NCI-H226 (cell line): ENCODE measurements around the gene SIDT1.
"Not testable (repeated sequence)": the region's sequence is repeated elsewhere in the genome, so short reads cannot be mapped to it uniquely, and the experiment has no call there.

ENCODE experiments used
- DNase-seq: peaks from one replicate; pipeline ENCODE4 v3.0.0-alpha.2; 2015

Gene SIDT1

DNA sequence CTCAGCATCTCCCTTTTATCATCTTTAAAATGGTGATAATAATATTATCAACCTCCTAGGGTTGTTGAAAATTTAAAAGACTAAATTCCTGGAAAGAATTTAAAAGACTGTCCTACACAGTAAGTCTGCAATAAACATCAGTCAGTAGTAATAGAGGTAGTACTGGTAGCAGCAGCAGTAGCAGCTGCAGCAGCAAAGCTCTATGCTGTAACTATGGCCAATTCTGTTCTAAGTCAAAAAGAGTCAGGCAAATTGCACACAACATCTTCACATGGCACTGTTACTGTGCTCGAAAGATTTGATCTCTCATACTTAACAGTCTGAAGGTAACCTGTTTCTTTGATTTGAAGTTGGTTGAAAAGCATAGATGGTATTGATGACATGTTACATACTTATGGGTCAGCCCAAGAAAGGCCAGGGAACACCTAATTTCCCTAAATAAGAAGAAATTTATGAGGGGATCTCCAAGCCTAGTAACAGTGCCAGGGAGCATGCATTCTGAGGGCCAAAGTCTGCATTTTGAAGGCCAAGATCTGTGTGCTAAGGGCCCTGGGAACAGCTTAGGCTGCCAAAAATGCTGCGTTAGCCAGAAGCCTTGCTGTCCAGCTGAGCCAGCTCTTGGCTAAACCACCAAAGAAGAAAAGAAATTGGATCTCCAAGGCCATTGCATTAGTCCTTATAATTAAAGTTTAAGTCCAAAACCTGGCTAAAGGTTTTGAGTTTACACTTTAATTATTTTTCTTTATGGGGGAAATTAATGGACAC lies 68.2 kb downstream of the SIDT1 start:
- DNase-seq = no peak

DNA sequence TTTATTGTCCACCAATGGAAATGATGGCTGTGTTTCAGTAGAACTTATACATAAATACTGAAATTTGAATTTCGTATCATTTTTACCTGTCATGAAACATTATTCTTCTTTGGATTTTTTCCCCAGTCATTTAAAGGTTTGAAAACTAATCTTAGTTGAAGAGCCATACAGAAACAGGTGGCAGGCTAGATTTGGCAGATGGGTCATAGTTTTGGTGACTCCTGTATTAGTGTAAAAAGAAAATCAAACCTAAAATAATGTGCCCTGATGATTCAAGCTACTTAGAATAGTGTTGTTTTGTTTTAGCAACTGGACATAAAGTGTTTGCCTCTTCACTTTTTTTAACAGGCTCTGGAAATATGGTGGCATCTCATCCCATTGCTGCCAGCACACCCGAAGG lies 68.9 kb downstream of the SIDT1 start:
- DNase-seq = no peak

DNA sequence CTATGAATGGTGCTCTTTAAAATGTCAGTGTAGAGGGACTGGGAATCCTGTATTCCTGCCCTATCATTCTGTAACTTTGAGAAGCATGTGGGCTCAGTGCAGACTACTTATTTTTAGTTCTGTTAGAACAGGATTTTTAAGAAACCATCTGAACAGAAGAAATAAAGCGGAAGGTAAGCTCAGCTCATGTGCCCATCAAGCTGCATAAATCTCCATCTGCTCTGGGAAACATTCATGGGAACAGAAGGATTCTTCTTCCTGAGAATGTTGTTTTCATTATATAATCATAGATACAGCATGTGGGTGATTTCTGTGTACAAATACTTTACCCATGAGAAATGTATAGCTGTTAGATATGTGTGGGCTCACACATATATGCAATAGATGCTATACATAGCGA lies 69.9 kb downstream of the SIDT1 start:
- DNase-seq = no peak

DNA sequence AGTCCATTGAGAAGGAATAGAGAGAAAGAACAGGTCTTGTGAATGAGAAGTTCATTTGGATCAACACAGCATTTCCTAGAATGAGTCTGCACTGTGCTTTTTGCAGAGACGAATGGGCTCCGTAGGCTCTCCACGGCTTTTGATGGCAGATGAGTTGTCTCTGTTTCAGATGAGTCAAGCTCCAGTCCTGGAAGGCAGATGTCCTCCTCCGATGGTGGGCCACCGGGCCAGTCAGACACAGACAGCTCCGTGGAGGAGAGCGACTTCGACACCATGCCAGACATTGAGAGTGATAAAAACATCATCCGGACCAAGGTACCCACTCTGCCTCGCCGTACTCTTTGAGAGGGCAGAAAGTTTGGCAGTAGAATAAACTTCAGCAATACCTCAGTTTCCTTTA lies 70.5 kb downstream of the SIDT1 start:
- no peak for DNase-seq

DNA sequence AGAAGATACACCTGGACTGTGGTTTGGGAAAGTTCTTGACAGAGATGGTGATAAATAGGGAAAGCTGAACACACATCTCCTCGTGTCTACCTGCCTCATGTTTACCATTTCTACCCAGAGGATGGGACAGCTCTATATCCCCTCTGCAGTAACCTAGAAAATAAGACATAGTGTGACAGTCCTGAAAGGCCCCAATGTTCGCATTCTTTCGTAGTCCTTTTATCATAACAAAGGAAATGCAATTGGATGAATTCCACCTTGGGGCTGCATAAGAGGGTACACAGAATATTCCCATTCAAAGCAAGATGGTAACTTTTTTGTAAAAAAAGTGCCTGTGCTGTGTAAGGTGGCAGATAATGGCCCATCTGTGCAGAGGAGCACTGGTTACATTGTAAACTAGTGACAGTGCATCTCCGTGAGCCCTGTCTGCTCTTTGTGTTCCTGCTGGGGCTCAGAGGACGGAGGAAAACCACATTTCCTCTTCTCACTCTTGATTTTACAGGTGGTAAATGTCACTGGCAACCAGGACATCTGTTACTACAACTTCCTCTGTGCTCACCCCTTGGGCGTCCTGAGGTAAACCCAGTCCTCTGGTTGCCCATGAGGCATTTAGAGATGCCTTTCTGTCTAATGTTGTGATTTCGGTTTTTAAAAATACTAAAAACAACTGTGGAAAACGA lies 74.3 kb downstream of the SIDT1 start:
- no peak for DNase-seq

DNA sequence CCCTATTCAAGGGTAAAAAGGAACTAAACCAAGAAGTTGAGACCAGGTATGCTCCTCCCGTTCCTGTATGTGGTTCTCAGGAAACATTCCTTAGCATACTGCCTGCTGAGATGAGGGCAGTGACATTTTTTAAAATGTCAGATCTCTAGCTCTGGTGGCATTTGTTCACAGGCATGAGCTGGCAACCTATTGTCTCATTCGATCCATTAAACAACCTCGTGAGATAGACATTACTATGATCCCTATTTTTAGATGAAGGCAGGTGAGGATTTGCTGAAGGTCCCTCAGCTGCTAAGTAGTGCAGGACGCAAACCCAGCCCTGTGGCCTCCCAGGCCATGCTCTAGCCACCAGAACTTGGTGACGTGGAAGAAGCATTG lies 74.9 kb downstream of the SIDT1 start:
- DNase-seq = no peak

DNA sequence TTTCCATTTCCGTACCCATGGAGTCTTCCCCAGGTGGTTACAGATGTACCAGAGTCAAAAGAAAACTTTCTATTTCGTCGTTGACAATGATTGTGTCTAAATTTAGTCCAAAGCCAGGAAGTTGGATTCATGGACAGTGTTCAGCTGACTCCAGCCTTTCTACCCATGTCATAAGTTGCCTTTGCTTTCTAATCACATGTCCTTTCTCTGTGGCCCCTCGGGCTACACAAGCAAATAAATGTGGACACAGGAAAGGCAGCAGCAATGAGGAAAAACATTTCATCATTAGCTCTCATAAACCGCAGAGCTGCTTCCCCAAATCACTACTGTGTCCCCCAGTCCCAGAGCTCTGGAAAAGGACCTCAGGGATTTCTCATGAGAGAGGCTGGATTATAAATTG lies 82.0 kb downstream of the SIDT1 start:
- DNase-seq = no peak

DNA sequence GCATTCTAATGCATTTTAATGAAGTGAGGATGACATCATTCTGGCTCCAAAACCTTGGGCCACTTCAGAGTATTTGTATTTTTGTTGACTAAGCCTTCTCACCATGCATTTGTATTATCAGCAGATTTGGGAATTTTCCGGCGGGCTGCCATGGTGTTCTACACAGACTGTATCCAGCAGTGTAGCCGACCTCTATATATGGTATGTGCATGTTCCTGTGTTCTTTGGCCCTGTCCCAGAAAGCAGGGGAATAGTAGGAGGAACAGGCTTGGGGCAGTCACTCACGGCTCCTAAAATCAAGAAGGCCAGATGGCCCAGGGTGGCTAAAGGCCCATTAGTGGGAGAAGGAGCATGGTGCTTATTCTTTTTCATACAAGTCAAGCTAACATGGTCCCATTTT lies 83.6 kb downstream of the SIDT1 start:
- DNase-seq = no peak

DNA sequence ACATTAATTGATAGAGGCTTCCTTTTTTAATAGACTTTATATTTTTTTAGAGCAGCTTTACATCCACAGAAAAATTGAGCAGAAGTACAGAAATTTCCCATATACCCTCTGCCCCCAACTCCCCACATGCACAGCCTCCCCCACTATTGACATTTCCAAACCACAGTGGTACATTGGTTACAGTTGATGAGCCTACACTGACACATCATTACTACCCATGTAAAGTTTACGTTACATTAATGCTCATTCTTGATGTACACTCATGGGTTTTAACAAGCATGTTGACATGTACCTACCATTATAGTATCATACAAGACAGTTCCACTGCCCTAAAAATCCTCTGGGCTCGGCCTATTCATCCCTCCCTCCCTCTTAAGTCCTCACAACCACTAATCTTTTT lies 85.4 kb downstream of the SIDT1 start:
- no peak for DNase-seq

DNA sequence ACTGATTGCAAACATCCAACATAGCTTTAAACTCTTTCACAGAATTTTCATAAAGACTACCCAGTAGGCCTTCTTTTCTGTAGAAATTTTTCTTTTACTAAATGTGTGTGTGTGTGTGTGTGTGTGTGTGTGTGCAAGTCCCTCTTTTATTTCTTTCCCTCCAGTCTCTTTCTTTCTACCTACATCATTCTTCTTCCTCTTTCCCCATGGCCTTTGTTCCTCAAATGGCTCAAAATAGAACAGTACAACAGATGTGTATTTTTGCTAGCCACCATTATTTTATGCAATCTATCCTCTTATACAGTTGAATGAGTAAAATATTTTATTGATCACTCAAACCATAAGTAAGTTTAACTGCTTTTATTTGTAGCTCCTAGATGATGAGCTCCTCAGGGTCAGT lies 87.7 kb downstream of the SIDT1 start:
- DNase-seq = no peak

DNA sequence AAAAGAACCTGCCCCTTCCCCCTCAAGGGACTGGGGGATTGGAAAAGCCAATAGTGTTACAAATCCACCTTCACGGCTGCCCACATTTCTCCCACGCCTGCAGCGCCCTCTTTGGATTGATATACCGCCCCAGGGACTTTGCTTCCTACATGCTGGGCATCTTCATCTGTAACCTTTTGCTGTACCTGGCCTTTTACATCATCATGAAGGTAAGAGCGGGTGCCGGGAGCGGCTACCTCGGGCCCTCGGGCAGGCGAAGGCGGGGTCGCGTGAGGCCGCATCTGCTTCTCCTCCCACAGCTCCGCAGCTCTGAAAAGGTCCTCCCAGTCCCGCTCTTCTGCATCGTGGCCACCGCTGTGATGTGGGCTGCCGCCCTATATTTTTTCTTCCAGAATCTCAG lies 91.0 kb downstream of the SIDT1 start:
- no peak for DNase-seq

DNA sequence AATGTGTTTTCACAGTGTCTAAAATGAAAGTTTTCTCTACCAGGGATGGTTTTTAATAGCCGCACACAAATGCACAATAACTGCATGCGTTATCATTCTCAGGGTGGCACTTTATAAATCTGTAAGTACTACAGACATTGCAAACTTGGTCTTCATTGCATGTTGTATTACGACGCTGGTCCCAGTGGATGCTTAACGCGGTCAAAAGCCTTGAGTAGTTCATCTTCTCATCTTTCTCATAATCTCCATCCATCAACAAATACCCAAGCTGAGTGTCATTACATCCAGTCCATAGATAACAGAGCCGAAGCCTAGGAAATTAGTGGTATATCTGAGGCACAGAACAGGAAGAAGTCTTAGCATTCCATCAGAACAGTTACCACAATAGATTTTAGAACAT lies 91.5 kb downstream of the SIDT1 start:
- DNase-seq = no peak

DNA sequence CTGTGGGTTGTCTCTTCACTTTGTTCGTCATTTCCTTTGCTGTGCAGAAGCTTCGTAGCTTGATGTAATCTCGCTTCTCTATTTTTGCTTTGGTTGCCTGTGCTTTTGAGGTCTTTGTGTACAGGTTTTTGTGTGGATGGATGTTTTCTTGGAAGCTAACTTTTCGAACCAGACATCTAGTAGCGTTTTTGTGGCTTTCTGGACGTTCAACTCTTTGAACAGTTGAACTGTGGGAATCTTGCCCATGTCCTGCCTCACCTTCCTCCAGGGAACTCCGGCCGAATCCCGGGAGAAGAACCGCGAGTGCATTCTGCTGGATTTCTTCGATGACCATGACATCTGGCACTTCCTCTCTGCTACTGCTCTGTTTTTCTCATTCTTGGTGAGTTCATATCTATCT lies 93.5 kb downstream of the SIDT1 start:
- DNase-seq = no peak

DNA sequence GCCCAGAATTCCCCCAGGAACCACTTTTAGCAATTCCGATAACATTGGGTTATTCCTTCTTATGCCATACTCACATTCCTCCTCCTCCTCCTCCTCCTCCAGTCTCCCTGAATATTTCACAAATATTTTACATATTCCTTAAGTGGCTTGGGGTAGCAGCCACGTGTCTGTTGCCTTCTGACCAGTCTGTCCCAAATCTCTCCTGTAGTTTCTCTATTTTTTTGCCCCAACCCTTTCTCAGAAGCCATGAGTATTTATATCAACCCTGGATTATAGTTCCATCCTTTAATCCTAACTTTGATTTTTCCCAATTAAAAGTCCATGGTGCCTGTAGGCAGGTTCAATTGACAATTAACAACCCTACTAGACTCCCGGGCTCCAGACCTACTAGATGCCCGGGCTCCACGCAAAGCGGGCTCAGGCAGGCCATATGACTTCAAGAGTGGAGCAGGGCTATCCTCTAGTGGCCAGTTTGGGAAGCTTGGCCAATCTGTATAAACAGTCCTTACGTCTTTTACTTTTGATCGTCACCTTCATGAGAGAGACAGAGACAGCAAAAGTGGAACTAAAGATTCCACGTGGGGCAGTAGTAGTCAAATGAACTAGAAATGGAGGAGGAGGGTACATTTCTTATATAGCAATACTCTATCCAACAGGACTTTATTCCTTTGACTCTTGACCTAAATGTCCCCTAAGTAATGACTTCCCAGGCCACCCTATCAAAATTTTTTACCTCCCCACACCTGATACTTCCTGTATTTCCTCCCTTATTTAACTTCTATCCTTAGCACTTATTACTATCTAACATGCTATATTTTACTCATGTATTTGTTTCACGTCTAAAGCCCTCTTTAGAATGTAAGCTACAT lies 94.4 kb downstream of the SIDT1 start:
- DNase-seq = no peak

DNA sequence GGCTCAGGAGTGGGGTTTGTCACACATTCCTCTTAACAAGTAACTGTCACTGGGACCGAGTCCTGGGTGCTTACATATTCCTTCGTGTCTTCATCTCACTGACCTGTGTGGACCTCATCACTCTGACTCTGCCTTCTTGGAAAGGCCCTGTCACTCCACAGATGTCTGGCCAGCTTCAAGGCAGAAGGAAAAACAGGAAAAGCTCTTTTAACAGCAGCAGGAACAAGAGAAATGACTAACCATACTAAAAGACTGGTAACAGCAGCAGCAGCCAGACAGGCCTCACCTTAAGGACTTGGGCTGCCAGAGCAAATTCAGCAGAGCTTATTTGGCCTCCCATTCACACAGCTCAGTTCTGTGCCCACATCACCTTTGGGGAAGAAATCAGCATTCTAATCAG lies 96.0 kb downstream of the SIDT1 start:
- DNase-seq = no peak

DNA sequence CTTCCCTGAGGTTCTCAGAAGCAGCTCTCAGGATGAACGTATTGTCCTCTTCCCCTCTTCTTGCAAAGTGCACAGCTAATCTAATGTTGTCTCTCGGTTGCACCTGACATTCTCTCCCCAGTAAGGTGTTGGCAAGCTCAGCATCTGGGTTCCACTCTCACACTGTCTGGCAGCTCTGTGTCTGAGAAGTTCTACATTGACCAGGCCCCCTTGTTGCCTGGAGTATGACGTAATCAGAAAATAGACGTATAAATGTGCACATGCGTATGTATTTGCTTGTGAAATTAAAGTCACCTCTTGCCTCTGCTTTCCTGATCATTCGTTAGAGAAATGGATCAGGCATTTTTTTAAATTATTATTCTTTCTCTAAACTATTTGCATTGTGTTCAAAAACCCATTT lies 96.4 kb downstream of the SIDT1 start:
- DNase-seq = no peak

DNA sequence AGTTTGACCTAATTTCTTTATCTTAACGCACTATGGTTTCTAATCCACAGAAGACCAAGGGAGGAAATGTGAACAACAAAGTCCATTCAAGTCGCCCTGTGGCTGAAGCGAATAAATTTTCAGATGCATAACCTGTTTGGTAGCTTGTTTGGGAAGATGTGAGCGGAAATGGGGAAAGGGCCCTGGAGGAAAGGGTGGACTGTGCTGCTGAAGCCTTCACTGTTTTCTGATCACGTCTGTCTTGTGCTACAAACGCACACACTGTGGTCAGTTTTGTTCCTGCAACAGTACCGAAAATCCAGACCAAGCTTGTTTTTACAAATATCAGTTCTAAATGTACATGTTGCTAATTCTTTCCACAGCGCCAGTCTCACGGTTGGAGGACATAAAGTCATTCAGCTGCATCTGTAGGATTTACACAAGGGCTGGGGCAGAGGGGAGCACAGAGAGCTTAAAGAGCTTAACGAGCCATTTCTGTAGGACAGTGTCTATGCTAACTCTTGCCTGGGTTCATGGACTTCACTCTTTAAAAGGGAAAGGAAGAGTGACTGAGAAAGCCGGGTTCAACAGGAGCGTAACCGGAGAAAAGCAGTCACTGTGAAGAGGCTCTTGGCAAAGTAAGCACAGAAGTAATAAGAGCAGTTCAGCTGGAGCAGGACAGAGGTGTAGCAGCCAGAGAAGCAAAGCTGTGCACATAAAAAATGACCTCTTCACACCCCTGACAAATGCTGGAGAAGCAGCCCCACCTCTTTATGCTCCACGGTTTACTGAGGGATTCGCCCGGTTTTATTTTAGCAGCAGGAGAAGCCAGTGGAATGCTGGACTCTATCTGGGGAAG lies 97.4 kb downstream of the SIDT1 start:
- DNase-seq = no peak

DNA sequence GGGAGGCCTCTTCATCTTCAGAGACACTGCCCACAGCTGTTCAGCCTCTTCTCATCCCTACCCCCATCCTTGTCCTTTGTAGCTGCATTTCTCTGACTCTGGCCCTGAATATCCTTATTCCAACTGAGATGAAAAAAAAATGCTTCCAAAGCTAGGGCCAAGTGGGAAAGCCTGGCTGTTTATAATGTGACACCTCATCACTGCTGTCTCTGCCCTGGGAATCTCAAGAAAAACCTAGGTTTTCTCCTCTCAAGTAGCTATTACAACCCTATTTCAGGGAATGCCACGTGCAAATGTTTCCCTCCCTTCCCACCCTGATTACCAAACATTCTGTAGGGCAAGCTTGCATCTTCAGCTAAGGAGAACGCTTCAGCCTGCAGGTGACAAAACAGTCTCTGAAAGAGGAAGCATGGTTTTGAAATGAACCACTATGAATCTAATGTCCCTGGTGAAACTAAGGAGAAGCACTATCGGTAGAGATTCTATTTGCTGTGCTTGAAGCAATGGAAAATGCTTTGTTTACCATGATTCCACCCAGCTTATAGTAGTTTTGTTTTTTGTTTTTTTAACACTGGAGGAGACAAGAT lies 98.7 kb downstream of the SIDT1 start:
- DNase-seq = no peak

DNA sequence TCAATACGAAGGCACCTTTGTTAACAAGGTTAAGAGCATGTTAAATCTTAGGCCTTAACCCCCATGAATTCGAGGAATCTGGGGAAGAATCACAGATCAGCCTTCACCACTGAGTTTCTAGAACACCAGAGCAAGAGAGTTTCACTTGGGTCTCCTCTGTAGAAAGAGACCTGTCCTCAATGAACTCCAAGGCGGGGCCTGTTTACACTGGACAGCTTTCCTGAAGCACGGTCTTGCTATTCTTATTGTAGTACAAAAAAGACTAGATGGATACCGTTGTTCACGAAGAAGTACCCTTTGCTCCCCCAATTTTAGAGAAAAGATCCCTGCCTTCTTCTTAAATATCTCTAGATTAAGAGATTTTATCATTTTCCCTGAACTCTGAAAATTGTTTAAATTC lies 99.2 kb downstream of the SIDT1 start:
- no peak for DNase-seq

DNA sequence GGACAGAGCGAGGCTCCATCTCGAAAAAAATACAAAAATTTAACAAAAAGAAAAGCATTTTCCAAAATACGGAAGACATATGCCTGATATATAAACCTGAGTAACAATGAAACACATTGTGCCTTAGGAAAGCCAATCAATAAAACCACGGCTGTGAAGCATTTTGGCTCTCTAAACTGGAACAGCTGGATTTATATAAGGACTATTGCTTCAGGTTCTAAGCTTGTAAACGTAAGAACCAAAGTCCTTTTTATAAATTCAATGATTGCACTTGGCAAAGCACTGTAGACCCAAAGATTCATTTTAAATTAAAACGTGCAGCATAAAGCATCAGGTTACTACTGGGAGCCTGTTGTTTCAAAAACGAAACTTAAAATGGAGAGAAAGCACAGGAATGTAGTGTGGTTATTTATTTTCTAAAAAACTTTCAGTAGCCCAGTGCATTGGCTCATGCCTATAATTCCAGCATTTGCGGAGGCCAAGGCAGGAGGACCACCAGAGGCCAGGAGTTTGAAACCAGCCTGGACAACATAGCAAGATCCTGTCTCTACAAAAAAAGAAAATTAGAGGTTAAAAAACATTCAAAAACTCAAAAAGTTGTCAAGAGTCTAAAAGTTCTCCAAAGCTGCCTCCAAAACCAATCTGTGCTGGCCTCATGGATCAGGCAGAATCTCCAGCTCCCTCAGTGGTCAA lies 102.6 kb downstream of the SIDT1 start:
- no peak for DNase-seq

DNA sequence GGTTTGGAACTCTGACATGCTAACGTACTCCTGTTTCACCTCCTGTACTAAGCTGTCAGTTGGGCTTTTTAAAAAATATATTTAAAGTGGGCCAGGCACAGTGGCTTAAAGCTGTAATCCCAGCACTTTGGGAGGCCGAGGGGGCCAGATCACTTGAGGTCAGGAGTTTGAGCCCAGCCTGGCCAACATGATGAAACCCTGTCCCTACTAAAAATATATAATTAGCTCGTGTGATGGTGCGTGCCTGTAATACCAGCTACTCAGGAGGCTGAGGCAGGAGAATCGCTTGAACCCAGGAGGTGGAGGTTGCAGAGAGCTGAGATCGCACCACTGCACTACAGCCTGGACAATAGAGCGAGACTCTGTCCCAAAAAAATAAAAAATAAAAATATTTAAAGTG lies 103.7 kb downstream of the SIDT1 start:
- not testable (repeated sequence) for DNase-seq

DNA sequence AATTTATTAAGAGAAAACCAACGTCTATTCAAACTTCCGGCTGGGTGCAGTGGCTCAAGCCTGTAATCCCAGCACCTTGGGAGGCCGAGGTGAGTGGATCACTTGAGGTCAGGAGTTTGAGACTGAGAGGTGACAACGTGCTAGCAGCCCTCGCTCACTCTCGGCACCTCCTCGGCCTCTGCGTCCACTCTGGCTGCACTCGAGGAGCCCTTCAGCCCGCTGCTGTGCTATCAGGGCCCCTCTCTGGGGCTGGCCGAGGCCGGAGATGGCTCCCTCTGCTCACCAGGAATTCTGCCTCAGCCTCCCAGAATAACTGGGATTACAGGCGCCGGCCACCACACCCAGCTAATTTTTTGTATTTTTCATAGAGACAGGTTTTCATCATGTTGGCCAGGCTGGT lies 105.4 kb downstream of the SIDT1 start:
- DNase-seq = no peak
